Transverse colon (tissue), 4 donors: ENCODE results near the gene SDK2. TPM values are rescaled to one million over a fixed set of nuclear protein-coding genes. Genes with fewer than 3 reads are reported as not detected.

Experiments
- DNase-seq: peaks from one replicate; pipeline ENCODE4 v3.0.0-alpha.2; 2019
- H3K27ac ChIP-seq, 4 donors: fragments of 200-600 bp; sonication (generic); 2 replicates each; pipeline ENCODE4 v1.5.1; 2016 to 2018; ENCODE audit warnings: inconsistent platforms in 4 of 4
- H3K27me3 ChIP-seq: fragments of 200-600 bp; sonication (generic); 2 replicates; pipeline ENCODE4 v1.5.1; 2017; ENCODE audit warnings: inconsistent platforms
- H3K36me3 ChIP-seq, 4 donors: fragments of 200-600 bp; sonication (generic); 2 replicates each; pipeline ENCODE4 v1.5.1; 2017 to 2019; ENCODE audit warnings: inconsistent platforms in 4 of 4
- H3K4me1 ChIP-seq, 4 donors: fragments of 200-600 bp; sonication (generic); 2 replicates each; pipeline ENCODE4 v1.5.1; 2017 to 2020; ENCODE audit warnings: inconsistent platforms in 4 of 4
- H3K4me3 ChIP-seq, 4 donors: fragments of 200-600 bp; sonication (generic); 1 replicate in 1 of 4; 2 replicates in 3 of 4; pipeline versions ENCODE4 v1.5.1 to v1.6.1; 2017 to 2019; ENCODE audit warnings: inconsistent platforms in 4 of 4
- H3K9me3 ChIP-seq, 2 donors: fragments of 200-600 bp; sonication (generic); 2 replicates each; pipeline ENCODE4 v1.5.1; 2017 to 2019; ENCODE audit warnings: inconsistent platforms in 2 of 2
- EP300 ChIP-seq: sonication (generic); formaldehyde crosslinking; IDR thresholded peaks from one replicate; pipeline ENCODE4 v1.6.1; 2017; ENCODE audit warnings: antibody characterized with exemption, low read depth
- POLR2A ChIP-seq: fragments of 450-650 bp; IDR thresholded peaks from one replicate; pipeline ENCODE4 v1.6.1; 2016; ENCODE audit warnings: antibody characterized with exemption, mild to moderate bottlenecking, moderate library complexity
- POLR2AphosphoS5 ChIP-seq, 3 donors: sonication (generic); formaldehyde crosslinking; IDR thresholded peaks; one replicate each; pipeline ENCODE4 v1.6.1; 2016; ENCODE audit warnings: antibody characterized with exemption in 3 of 3
- WGBS, 2 donors: methylation state at CpG; one replicate each; pipeline ENCODE4 v1.1.5; 2018; ENCODE audit warnings: low coverage in 1 of 2; 5-methylcytosine and 5-hydroxymethylcytosine counted together
- in situ Hi-C, 4 donors: fragments of 200-750 bp; cut with MboI; loops; one replicate each; pipeline versions ENCODE4 v1.15.0 to v1.15.1; 2017; ENCODE audit warnings: low sequenced_read_pairs in 3 of 4, low pct_ligation_motif_present in 1 of 4, low pct_unique_long_range_greater_than_20kb in 1 of 4
- intact Hi-C: fragments of 100-400 bp; cut with DNase I; formaldehyde crosslinking; loops from one replicate; pipeline ENCODE4 v1.15.1; 2023; ENCODE audit warnings: low total_unique reads
- total RNA-seq, 4 donors: library from RNA; depleted of rRNA; stranded (reverse); fragments of >200 nt; gene quantifications; one replicate each; pipeline ENCODE4 v1.1.0, GENCODE V29; 2016
- TF ChIP-seq, protein P1 (sequence below), 5 experiments: fragments of 200-600 bp in 3 of 5; fragments of 450-650 bp in 2 of 5; sonication (generic) in 3 of 5; IDR thresholded peaks; 1 replicate in 2 of 5; 2 replicates in 3 of 5; pipeline ENCODE4 v1.5.1; 2016 to 2017; ENCODE audit warnings: antibody characterized with exemption in 5 of 5, inconsistent platforms in 3 of 5, mild to moderate bottlenecking in 2 of 5, moderate library complexity in 1 of 5

Gene SDK2
- total RNA-seq, 4 donors from 2014 or later: 2.6 to 9.8 (median 3.4) TPM

DNA sequence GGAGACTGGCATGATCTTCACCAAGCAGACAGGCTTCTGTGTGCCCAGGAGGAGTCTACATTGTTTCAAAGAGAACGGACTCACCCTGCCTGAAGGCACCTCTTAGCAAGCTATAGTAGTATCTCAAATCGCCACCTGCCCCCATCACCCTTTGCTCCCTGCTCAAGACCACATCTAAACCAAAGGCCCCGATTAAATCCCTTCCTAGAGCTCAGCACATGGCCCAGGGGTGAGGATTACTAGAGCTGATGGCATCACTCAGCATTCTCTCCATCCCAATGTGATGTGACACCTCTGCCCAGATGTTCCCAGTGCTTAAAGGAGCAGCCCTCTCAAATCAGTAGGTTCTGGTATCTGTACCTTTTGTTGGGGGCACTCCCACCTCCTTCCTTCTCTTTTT, 324.5 kb downstream of the SDK2 start:
- intact Hi-C loops: no loop called here
- 65 to 81% methylated on average over 2 to 3 of the region's 3 CpGs for WGBS, 2 donors
- peaks cover 7 to 8% (median 8%) of the 10 kb centered on the region in 4 donors for H3K4me1 ChIP-seq
- TF ChIP-seq, protein P1, sequence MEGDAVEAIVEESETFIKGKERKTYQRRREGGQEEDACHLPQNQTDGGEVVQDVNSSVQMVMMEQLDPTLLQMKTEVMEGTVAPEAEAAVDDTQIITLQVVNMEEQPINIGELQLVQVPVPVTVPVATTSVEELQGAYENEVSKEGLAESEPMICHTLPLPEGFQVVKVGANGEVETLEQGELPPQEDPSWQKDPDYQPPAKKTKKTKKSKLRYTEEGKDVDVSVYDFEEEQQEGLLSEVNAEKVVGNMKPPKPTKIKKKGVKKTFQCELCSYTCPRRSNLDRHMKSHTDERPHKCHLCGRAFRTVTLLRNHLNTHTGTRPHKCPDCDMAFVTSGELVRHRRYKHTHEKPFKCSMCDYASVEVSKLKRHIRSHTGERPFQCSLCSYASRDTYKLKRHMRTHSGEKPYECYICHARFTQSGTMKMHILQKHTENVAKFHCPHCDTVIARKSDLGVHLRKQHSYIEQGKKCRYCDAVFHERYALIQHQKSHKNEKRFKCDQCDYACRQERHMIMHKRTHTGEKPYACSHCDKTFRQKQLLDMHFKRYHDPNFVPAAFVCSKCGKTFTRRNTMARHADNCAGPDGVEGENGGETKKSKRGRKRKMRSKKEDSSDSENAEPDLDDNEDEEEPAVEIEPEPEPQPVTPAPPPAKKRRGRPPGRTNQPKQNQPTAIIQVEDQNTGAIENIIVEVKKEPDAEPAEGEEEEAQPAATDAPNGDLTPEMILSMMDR (IDR thresholded peaks at IDR 0.05): no peak
- TF ChIP-seq EP300 (no peak), POLR2AphosphoS5 (IDR thresholded peaks at IDR 0.05) (no peak), POLR2A (no peak)
- no peak for DNase-seq
- H3K27ac ChIP-seq: no peak overlapping the region
- in situ Hi-C loops: no loop called here
- H3K27me3 ChIP-seq: no peaks in the 10 kb centered on the region
- no peak overlapping the region for H3K4me3 ChIP-seq
- H3K9me3 ChIP-seq: no peaks in the 10 kb centered on the region
- no peaks in the 10 kb centered on the region for H3K36me3 ChIP-seq

DNA sequence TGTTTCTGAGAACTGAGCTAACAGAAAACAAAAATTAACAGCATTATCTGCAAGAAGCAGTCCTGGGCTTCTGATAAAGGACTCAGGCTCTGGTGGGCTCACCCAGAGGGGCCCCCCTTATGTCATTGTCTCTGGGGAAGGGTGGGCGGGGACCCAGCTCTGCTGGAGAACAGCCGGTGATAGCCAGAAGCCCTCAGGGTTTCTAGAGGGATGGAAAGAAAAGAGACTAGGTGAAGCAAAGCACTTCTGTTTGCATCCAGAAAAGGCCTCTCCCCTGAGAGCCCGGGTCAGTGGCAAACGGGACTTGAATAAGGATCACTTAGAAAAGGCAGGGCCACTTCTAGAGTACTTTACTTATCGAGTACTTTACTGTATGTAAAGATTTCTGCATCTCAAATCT, 325.4 kb downstream of the SDK2 start:
- no peak for DNase-seq
- Histone ChIP-seq H3K36me3 (no peaks in the 10 kb centered on the region), H3K4me1 (peaks cover 7 to 8% (median 8%) of the 10 kb centered on the region in 4 donors), H3K27me3 (no peaks in the 10 kb centered on the region), H3K9me3 (no peaks in the 10 kb centered on the region), H3K4me3 (no peak overlapping the region), H3K27ac (no peak overlapping the region)
- WGBS, 2 donors: 56 to 76% methylated on average over 3 to 5 of the region's 5 CpGs
- in situ Hi-C loops (no loop called here), intact Hi-C loops (no loop called here)
- TF ChIP-seq POLR2AphosphoS5 (IDR thresholded peaks at IDR 0.05) (no peak), POLR2A (no peak), EP300 (no peak)
- TF ChIP-seq, protein P1 (IDR thresholded peaks at IDR 0.05): no peak

DNA sequence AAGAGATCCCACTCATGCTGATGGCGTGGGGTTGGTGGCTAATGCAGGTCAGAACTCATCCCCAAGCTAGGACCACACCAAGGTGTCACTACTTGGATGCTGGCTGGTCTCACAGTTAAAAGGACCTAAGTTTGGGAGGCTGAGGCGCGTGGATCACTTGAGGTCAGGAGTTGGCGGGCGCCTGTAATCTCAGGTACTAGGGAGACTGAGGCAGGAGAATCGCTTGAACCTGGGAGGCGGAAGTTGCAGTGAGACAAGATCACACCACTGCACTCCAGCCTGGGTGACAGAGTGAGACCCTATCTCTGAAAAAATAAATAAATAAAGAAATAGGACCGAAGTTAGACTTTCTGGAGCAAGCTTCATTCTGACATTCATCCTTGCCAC, 325.8 kb downstream of the SDK2 start:
- in situ Hi-C loops (no loop called here), intact Hi-C loops (no loop called here)
- Histone ChIP-seq H3K27ac (no peak overlapping the region), H3K4me3 (no peak overlapping the region), H3K27me3 (no peaks in the 10 kb centered on the region), H3K4me1 (peaks cover 7 to 8% (median 8%) of the 10 kb centered on the region in 4 donors), H3K36me3 (no peaks in the 10 kb centered on the region), H3K9me3 (no peaks in the 10 kb centered on the region)
- TF ChIP-seq POLR2AphosphoS5 (IDR thresholded peaks at IDR 0.05): no peak
- no peak for TF ChIP-seq EP300
- TF ChIP-seq, protein P1 (IDR thresholded peaks at IDR 0.05): no peak
- TF ChIP-seq POLR2A: no peak
- no peak for DNase-seq
- 96 to 100% methylated on average over 4 to 8 of the region's 8 CpGs for WGBS, 2 donors

DNA sequence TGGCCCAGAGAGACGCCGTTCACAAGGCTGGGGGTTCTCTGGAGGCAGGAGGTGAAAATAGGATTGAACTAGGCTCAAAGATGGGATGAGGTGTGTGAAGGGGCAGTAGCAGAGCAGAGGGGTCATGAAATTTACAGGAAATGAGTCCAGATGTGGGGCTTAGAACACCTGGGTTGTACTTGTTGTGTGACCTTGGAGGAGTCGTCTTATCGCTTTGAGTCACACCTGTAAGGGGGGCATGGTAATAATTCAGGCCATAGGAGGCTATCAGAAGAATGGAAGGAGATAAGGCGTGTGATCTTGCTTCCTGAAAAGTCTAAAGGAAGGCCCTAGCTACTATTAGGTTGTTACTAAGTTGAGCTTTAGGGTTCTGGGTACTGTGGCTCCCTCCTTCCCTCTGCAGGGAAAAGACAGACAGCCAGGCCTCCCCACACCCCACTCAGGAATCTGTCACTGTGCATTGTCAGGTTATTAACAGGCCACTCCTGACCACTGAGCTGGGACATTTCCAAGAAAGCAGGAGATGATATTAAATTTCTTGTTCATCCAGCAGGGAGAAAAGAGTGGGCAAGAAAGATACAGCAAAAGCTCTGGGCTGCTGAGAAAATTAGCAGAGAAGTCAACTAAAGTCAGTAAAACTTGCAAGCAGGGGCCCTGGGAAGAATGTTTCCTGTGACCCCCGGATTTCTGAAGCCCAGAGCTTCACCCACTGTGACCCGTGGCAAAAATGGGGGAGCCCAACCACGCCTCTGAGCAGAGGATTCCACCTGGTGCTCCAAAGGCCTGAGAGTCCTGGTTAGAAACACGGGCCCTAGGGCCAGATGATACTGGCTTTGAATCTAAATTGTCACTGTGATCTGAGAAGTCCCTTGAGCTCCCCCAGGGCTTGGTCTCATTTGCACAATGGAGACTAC, 326.5 kb downstream of the SDK2 start:
- WGBS, 2 donors: 20 to 62% methylated on average over 1 to 9 of the region's 9 CpGs
- peaks cover 8 to 9% (median 9%) of the 10 kb centered on the region in 4 donors for H3K4me1 ChIP-seq
- no peaks in the 10 kb centered on the region for H3K36me3 ChIP-seq
- intact Hi-C loops: no loop called here
- no peak for TF ChIP-seq POLR2A
- no peak for TF ChIP-seq POLR2AphosphoS5 (IDR thresholded peaks at IDR 0.05)
- in situ Hi-C loops: no loop called here
- H3K9me3 ChIP-seq: no peaks in the 10 kb centered on the region
- DNase-seq: no peak
- H3K27ac ChIP-seq: peak overlapping the region in 1 of 4 donors; percentile 30
- no peaks in the 10 kb centered on the region for H3K27me3 ChIP-seq
- H3K4me3 ChIP-seq: no peak overlapping the region
